Measurements from ENCODE around the gene PPP1R13L. TPM values are rescaled to one million over a fixed set of nuclear protein-coding genes. Genes with fewer than 3 reads are reported as not detected.

Gene PPP1R13L
- total and polyA plus RNA-seq, 4 donors: 0.51 to 7.7 (median 4.9) TPM

- WGBS: 90% methylated on average over 20 of the region's 20 CpGs
- H3K27me3 ChIP-seq (ENCODE audit: control insufficient read depth in 4 of 4, insufficient read depth in 4 of 4, low read length in 3 of 4): no peaks in the 10 kb centered on the region
- H3K9ac ChIP-seq (ENCODE audit: low read depth in 1 of 2, low read length in 2 of 2): no peak overlapping the region
- peaks cover 0 to 44% (median 5%) of the 10 kb centered on the region in 4 donors for H3K36me3 ChIP-seq (ENCODE audit: control insufficient read depth in 4 of 4, insufficient read depth in 3 of 4, low read depth in 1 of 4, low read length in 3 of 4)
- no peak for DNase-seq (ENCODE audit: low spot score)
- no peak overlapping the region for H3K27ac ChIP-seq (ENCODE audit: low read depth in 1 of 2, low read length in 2 of 2)
- H3K9me3 ChIP-seq (ENCODE audit: control insufficient read depth in 4 of 4, low read length in 3 of 4): no peaks in the 10 kb centered on the region
- TF ChIP-seq NR2F2 (IDR thresholded peaks at IDR 0.05) (no peak), YY1 (IDR thresholded peaks at IDR 0.05) (no peak), HNF4G (IDR thresholded peaks at IDR 0.05) (no peak), HNF4A (conservative IDR thresholded peaks at IDR 0.05) (no peak), RAD21 (IDR thresholded peaks at IDR 0.05) (no peak), MAX (IDR thresholded peaks at IDR 0.05) (no peak), GABPA (IDR thresholded peaks at IDR 0.05 in 1 of 2, conservative IDR thresholded peaks at IDR 0.05 in 1 of 2) (no peak), FOXA2 (IDR thresholded peaks at IDR 0.05) (no peak), SP1 (IDR thresholded peaks at IDR 0.05) (no peak), CTCF (IDR thresholded peaks at IDR 0.05; ENCODE audit: low read depth, low read length, missing input control) (no peak)
- no peaks in the 10 kb centered on the region for H3K4me1 ChIP-seq (ENCODE audit: control insufficient read depth in 4 of 4, insufficient read depth in 4 of 4, low read length in 3 of 4)
- no peak overlapping the region for H3K4me3 ChIP-seq (ENCODE audit: low read depth in 1 of 3, low read length in 3 of 3)
Observed at GRCh38 chr19:45356760-45357444, 48.0 kb downstream of the PPP1R13L start.

GRCh38 chr19:45355910-45356309, 49.0 kb downstream of the PPP1R13L start:
- no peak for DNase-seq (ENCODE audit: low spot score)
- Histone ChIP-seq H3K9me3 (ENCODE audit: control insufficient read depth in 4 of 4, low read length in 3 of 4) (no peaks in the 10 kb centered on the region), H3K4me3 (ENCODE audit: low read depth in 1 of 3, low read length in 3 of 3) (no peak overlapping the region), H3K36me3 (ENCODE audit: control insufficient read depth in 4 of 4, insufficient read depth in 3 of 4, low read depth in 1 of 4, low read length in 3 of 4) (peaks cover 0 to 45% (median 7%) of the 10 kb centered on the region in 4 donors), H3K27ac (ENCODE audit: low read depth in 1 of 2, low read length in 2 of 2) (no peak overlapping the region), H3K4me1 (ENCODE audit: control insufficient read depth in 4 of 4, insufficient read depth in 4 of 4, low read length in 3 of 4) (no peaks in the 10 kb centered on the region), H3K9ac (ENCODE audit: low read depth in 1 of 2, low read length in 2 of 2) (no peak overlapping the region), H3K27me3 (ENCODE audit: control insufficient read depth in 4 of 4, insufficient read depth in 4 of 4, low read length in 3 of 4) (no peaks in the 10 kb centered on the region)
- WGBS: 98% methylated on average over 9 of the region's 9 CpGs
- no peak for TF ChIP-seq YY1 (IDR thresholded peaks at IDR 0.05)
- TF ChIP-seq FOXA2 (IDR thresholded peaks at IDR 0.05): no peak
- no peak for TF ChIP-seq HNF4A (conservative IDR thresholded peaks at IDR 0.05)
- TF ChIP-seq CTCF (IDR thresholded peaks at IDR 0.05; ENCODE audit: low read depth, low read length, missing input control): no peak
- no peak for TF ChIP-seq REST (IDR thresholded peaks at IDR 0.05)
- no peak for TF ChIP-seq RXRA (IDR thresholded peaks at IDR 0.05)
- no peak for TF ChIP-seq GABPA (IDR thresholded peaks at IDR 0.05 in 1 of 2, conservative IDR thresholded peaks at IDR 0.05 in 1 of 2)
- no peak for TF ChIP-seq HNF4G (IDR thresholded peaks at IDR 0.05)
- no peak for TF ChIP-seq TAF1 (conservative IDR thresholded peaks at IDR 0.05)
- no peak for TF ChIP-seq MAX (IDR thresholded peaks at IDR 0.05)
- no peak for TF ChIP-seq EGR1 (IDR thresholded peaks at IDR 0.05; ENCODE audit: low read depth in 2 of 2)
- no peak for TF ChIP-seq SP1 (IDR thresholded peaks at IDR 0.05)
- TF ChIP-seq ZBTB33 (IDR thresholded peaks at IDR 0.05): no peak
- no peak for TF ChIP-seq ATF3 (IDR thresholded peaks at IDR 0.05)
